ENCODE measurements around the gene SYPL1.

SYPL1 gene

DNA sequence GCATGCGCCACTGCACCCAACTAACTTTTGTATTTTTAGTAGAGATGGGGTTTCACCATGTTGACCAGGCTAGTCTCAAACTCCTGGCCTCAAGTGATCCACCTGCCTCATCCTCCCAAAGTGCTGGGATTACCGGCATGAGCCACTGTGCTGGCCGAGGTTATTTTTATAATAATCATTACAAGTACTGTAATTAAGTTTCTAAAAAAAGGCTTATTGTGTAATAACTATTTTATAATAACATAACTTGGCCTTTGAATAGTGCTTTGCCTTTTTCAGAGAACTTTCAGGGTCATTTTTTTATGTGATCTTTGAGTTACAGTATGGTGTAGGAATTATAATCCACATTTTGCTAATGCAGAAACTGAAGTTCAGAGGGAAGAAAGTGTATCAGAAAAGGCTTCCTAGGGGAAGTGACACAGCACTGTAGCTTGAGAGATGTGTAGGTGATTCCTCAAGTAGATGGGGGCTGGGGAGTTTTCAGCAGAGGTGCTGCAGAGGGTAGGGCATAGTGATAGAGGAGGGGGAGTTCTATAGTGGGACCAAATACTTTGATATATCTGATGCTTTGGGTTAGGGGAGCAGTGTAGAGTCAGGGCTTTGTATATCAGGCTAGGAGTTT lies 9.2 kb upstream of the SYPL1 start:
- no peak for DNase-seq (ENCODE audit: low read depth)

- DNase-seq (ENCODE audit: low read depth) = no peak
These were observed 8.4 kb upstream of the SYPL1 start for GRCh38 chr7:106120500-106120899.

DNA sequence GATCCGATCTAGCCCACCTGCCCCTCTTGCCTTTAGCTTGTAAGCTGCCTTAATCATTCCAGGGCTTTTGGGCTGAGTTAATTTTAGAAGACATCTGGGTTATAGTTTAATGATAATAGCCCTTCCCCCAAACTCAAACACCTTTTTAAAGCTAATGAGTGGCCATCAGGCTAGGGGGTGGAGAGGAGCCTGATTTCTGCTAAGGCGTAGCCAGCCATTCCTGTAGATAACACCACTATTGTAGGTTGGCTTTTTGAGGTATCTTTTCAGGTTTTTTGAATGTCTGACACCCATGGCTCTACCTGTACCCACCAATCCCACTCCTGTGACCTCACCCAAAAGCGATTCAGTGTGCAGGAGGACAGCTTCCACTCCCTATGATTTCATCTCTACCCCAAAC lies 7.6 kb upstream of the SYPL1 start:
- no peak for DNase-seq (ENCODE audit: low read depth)

- no peak for DNase-seq (ENCODE audit: low read depth)
These were observed 5.9 kb upstream of the SYPL1 start for GRCh38 chr7:106117786-106118544.

GRCh38 chr7:106116161-106116704 lies 4.1 kb upstream of the SYPL1 start:
- no peak for DNase-seq (ENCODE audit: low read depth)

- DNase-seq (ENCODE audit: low read depth) = no peak
These were observed 2.7 kb upstream of the SYPL1 start for GRCh38 chr7:106114716-106115383.

GRCh38 chr7:106112972-106113421 lies 885 bp upstream of the SYPL1 start:
- DNase-seq (ENCODE audit: low read depth) = no peak

- DNase-seq (ENCODE audit: low read depth) = peak; percentile 14
These were observed 426 bp downstream of the SYPL1 start for GRCh38 chr7:106111655-106112117.

GRCh38 chr7:106110885-106111654 lies 1.0 kb downstream of the SYPL1 start:
- no peak for DNase-seq (ENCODE audit: low read depth)

DNA sequence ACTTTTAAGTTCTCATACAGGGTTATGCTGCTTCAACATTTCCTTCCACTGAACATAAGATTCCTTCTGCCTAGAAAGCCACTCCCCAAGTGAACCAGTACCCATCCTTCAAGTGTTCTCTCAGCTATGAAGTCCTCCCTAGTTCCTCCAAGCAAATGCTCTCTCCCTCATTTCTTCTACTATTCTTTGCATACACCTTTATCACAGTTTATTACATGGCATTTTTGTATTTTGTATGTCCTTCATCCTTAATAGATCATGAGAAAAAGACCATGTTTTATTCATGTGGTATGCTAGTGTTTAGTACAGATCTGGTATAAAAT lies 1.9 kb downstream of the SYPL1 start:
- DNase-seq (ENCODE audit: low read depth) = no peak

DNA sequence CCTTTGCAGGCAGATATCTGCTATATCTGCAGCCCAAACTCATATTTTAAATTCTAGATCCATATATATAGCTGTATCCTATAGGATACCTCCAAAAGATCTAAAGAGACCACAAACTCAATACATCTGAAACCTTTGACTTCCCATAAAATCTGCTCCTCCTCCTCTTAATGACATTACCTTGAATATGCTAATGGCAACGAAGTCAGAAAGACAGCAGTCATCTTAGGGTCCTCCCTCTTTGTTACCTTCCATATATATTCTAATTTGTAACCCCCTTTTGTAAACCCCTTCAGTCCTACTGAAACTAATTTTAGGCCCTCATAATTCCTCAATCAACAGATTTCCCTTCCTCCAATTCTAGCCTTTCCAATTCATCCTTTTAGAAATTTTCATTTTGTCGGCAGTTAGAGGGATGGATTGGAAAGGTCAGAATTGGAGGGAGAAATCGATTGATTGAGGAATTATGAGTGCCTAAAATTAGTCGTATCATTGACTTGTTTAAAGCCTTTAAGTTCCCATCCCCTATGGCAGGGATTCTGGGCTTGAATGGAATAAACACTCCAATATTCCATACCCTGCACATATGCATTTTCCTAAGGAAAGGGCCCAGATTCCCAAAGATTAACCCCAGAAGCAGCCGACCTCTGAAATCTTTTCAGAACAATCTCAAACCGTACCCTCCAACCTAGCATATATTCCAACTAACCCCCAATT lies 2.4 kb downstream of the SYPL1 start:
- DNase-seq (ENCODE audit: low read depth) = no peak

GRCh38 chr7:106108991-106109390 lies 3.1 kb downstream of the SYPL1 start:
- DNase-seq (ENCODE audit: low read depth) = no peak

GRCh38 chr7:106104721-106105260 lies 7.3 kb downstream of the SYPL1 start:
- DNase-seq (ENCODE audit: low read depth) = no peak

- DNase-seq (ENCODE audit: low read depth) = peak; percentile 29
These were observed 9.6 kb downstream of the SYPL1 start for GRCh38 chr7:106102387-106102966.

DNA sequence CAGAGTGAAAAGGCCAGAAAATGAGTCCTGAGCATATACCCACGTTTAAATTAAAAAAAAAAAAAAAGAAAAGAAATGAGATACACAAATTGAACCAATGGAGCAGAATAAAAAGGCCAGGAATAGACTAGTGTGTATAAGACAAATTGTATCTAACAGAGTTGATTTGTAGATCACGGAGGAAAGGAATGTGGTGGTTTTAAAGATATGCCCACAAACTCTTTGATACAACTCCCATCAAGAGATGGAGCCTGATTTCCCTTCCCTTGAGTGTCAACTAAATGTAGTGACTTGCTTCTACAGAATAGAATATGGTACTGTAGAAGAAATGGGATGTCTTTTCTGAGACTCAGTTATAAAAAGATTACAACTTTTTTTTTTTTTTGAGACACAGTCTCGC lies 10.4 kb downstream of the SYPL1 start:
- no peak for DNase-seq (ENCODE audit: low read depth)

- DNase-seq (ENCODE audit: low read depth) = no peak
These were observed 11.1 kb downstream of the SYPL1 start for GRCh38 chr7:106100863-106101629.

- DNase-seq (ENCODE audit: low read depth) = no peak
These were observed 12.6 kb downstream of the SYPL1 start for GRCh38 chr7:106099539-106099938.

- DNase-seq (ENCODE audit: low read depth) = no peak
These were observed 13.2 kb downstream of the SYPL1 start for GRCh38 chr7:106098889-106099288.

GRCh38 chr7:106095634-106096033 lies 16.5 kb downstream of the SYPL1 start:
- no peak for DNase-seq (ENCODE audit: low read depth)

GRCh38 chr7:106094780-106095179 lies 17.3 kb downstream of the SYPL1 start:
- DNase-seq (ENCODE audit: low read depth) = no peak
